Measurements from ENCODE around the gene RAB41. TPM values are rescaled to one million over a fixed set of nuclear protein-coding genes. Genes with fewer than 3 reads are reported as not detected.

RAB41 gene
- total and polyA plus RNA-seq, 10 of the 15 experiments (the other 5 are each of a cell fraction or from before 2014, with no cell fraction given): 0.05 to 0.31 TPM; not detected in 8

- WGBS (ENCODE audit: insufficient coverage, insufficient replicate concordance, low lambda C conversion rate, missing lambda C conversion rate): 60% methylated on average over 3 of the region's 3 CpGs
- intact Hi-C loops (cut with micrococcal nuclease; ENCODE audit: unreplicated experiment): no loop called here
Measured at GRCh38 chrX:70301716-70302115, 19.7 kb downstream of the RAB41 start.

GRCh38 chrX:70313503-70313902 is 31.5 kb downstream of the RAB41 start:
- no peak overlapping the region for H3K27ac ChIP-seq (ENCODE audit: control insufficient read depth, insufficient read depth)
- H3K79me2 ChIP-seq (ENCODE audit: control insufficient read depth, insufficient read depth, low read length): no peaks in the 10 kb centered on the region
- H3K36me3 ChIP-seq (ENCODE audit: control insufficient read depth in 2 of 2, insufficient read depth in 2 of 2, low read length in 1 of 2): no peaks in the 10 kb centered on the region
- 54% methylated on average over 1 of the region's 1 CpG for WGBS (ENCODE audit: insufficient coverage, insufficient replicate concordance, low lambda C conversion rate, missing lambda C conversion rate)
- H3K4me3 ChIP-seq: no peak overlapping the region
- DNase-seq (ENCODE audit: low read depth, low spot score): no peak
- no TSS peak for BruUV-seq (replicated peaks)
- no peaks in the 10 kb centered on the region for H3K27me3 ChIP-seq (replicated peaks in 1 of 2; ENCODE audit: control insufficient read depth in 2 of 2, insufficient read depth in 2 of 2, low read length in 1 of 2)
- H2AFZ ChIP-seq (ENCODE audit: control insufficient read depth, low read depth, low read length): no peak overlapping the region
- H3K4me2 ChIP-seq (ENCODE audit: control insufficient read depth, insufficient read depth): no peak overlapping the region
- no peak for FAIRE-seq
- ChIA-PET CTCF (interaction anchor here (0.7 kb wide), 1 partner anchor 10 kb away, joined by 3 read pairs; no protein-coding TSS in a partner anchor), RAD21 (ENCODE audit: unreplicated experiment) (interaction anchor here (1.1 kb wide), 1 partner anchor 20 kb away, joined by 3 read pairs; no protein-coding TSS in a partner anchor), SMC1A (ENCODE audit: uncharacterized antibody, unreplicated experiment) (interaction anchor here (1.7 kb wide), 1 partner anchor 11 kb away, joined by 5 read pairs; no protein-coding TSS in a partner anchor), POLR2A (interaction anchor here (1.1 kb wide), 1 partner anchor 14 kb away, joined by 3 read pairs; no protein-coding TSS in a partner anchor)
- H3K4me1 ChIP-seq (ENCODE audit: control insufficient read depth, insufficient read depth, low read length): no peaks in the 10 kb centered on the region
- H3K9me3 ChIP-seq (replicated peaks; ENCODE audit: control insufficient read depth, insufficient read depth, low read length): no peaks in the 10 kb centered on the region; the same call in 2 of the 3 replicates
- in situ Hi-C loops (cut with MboI): no loop called here
- no peak overlapping the region for H3K9ac ChIP-seq (ENCODE audit: control insufficient read depth, insufficient read depth, low read length)
- ATAC-seq: no peak
- H4K20me1 ChIP-seq (ENCODE audit: control insufficient read depth, insufficient read depth): no peaks in the 10 kb centered on the region
- intact Hi-C loops (cut with micrococcal nuclease; ENCODE audit: unreplicated experiment): no loop called here
- TF ChIP-seq NFYA (IDR thresholded peaks at IDR 0.05; ENCODE audit: borderline replicate concordance, low read depth, low read length) (no peak), ZNF274 (IDR thresholded peaks at IDR 0.05; ENCODE audit: insufficient read depth, insufficient read length) (no peak), EP300 (IDR thresholded peaks at IDR 0.05; ENCODE audit: borderline replicate concordance in 1 of 2, control insufficient read depth in 1 of 2, low read depth in 2 of 2, low read length in 2 of 2) (no peak), NBN (IDR thresholded peaks at IDR 0.05) (no peak), ZNF592 (IDR thresholded peaks at IDR 0.05) (no peak), NR2C1 (IDR thresholded peaks at IDR 0.05) (no peak), MEF2B (IDR thresholded peaks at IDR 0.05; ENCODE audit: partially characterized antibody, poor library complexity, severe bottlenecking) (no peak), HCFC1 (IDR thresholded peaks at IDR 0.05; ENCODE audit: low read length) (no peak)

More at GRCh38 chrX:70301716-70302115, 19.7 kb downstream of the RAB41 start:
- TF ChIP-seq USF2 (IDR thresholded peaks at IDR 0.05; ENCODE audit: borderline replicate concordance, low read depth, low read length): no peak
- BruUV-seq (replicated peaks): no TSS peak
- ChIA-PET SMC1A (ENCODE audit: uncharacterized antibody, unreplicated experiment) (interaction anchor here (0.6 to 2.3 kb wide), 3 partner anchors 11 to 273 kb away, joined by 3 to 5 read pairs (median 4); no protein-coding TSS in a partner anchor), CTCF (interaction anchor here (1.0 kb wide), 1 partner anchor 129 kb away, joined by 3 read pairs; no protein-coding TSS in a partner anchor), RAD21 (ENCODE audit: unreplicated experiment) (no interaction called here), POLR2A (no interaction called here)
- Histone ChIP-seq H3K9ac (ENCODE audit: control insufficient read depth, insufficient read depth, low read length) (no peak overlapping the region), H4K20me1 (ENCODE audit: control insufficient read depth, insufficient read depth) (no peaks in the 10 kb centered on the region), H3K4me3 (no peak overlapping the region), H3K27ac (ENCODE audit: control insufficient read depth, insufficient read depth) (no peak overlapping the region), H3K9me3 (replicated peaks; ENCODE audit: control insufficient read depth, insufficient read depth, low read length) (no peaks in the 10 kb centered on the region), H3K4me1 (ENCODE audit: control insufficient read depth, insufficient read depth, low read length) (no peaks in the 10 kb centered on the region), H3K27me3 (replicated peaks in 1 of 2; ENCODE audit: control insufficient read depth in 2 of 2, insufficient read depth in 2 of 2, low read length in 1 of 2) (no peaks in the 10 kb centered on the region), H2AFZ (ENCODE audit: control insufficient read depth, low read depth, low read length) (no peak overlapping the region), H3K79me2 (ENCODE audit: control insufficient read depth, insufficient read depth, low read length) (no peaks in the 10 kb centered on the region), H3K4me2 (ENCODE audit: control insufficient read depth, insufficient read depth) (no peak overlapping the region), H3K36me3 (ENCODE audit: control insufficient read depth in 2 of 2, insufficient read depth in 2 of 2, low read length in 1 of 2) (peaks cover 0 to 2% of the 10 kb centered on the region in 2 experiments; a peak in 1 of 4 replicates)
- DNase-seq (ENCODE audit: low read depth, low spot score) (no peak), ATAC-seq (no peak), FAIRE-seq (no peak)
- in situ Hi-C loops (cut with MboI): no loop called here
